Limb (tissue), 2 donors: ENCODE results near the gene SMYD4.
"Not testable (repeated sequence)": the region's sequence is repeated elsewhere in the genome, so short reads cannot be mapped to it uniquely, and the experiment has no call there.

Experiments
- DNase-seq, 2 donors: peaks; one replicate each; pipeline ENCODE4 v3.0.0-alpha.2; 2016; ENCODE audit errors: extremely low spot score in 2 of 2

Gene SMYD4

GRCh38 chr17:1783271-1783670 lies 46.4 kb downstream of the SMYD4 start:
- DNase-seq, result no peak

- no peak for DNase-seq
Observed at GRCh38 chr17:1782171-1782567, 47.5 kb downstream of the SMYD4 start.

- DNase-seq, result peak; percentile 76 to 91
Observed at GRCh38 chr17:1779571-1780131, 50.1 kb downstream of the SMYD4 start.

GRCh38 chr17:1776857-1777256 lies 52.8 kb downstream of the SMYD4 start:
- DNase-seq, result no peak

- DNase-seq, result no peak
Observed at GRCh38 chr17:1776328-1776727, 53.4 kb downstream of the SMYD4 start.

- no peak for DNase-seq
Observed at GRCh38 chr17:1774390-1775176, 55.1 kb downstream of the SMYD4 start.

- no peak for DNase-seq
Observed at GRCh38 chr17:1773696-1774181, 56.0 kb downstream of the SMYD4 start.

GRCh38 chr17:1773000-1773695 lies 56.6 kb downstream of the SMYD4 start:
- DNase-seq, result not testable (repeated sequence)

- DNase-seq, result no peak
Observed at GRCh38 chr17:1769822-1770477, 59.8 kb downstream of the SMYD4 start.

- DNase-seq, result no peak
Observed at GRCh38 chr17:1767358-1767757, 62.3 kb downstream of the SMYD4 start.

GRCh38 chr17:1766382-1767135 lies 63.1 kb downstream of the SMYD4 start:
- DNase-seq, result no peak

GRCh38 chr17:1765576-1765975 lies 64.1 kb downstream of the SMYD4 start:
- no peak for DNase-seq

- not testable (repeated sequence) for DNase-seq
Observed at GRCh38 chr17:1764705-1765104, 65.0 kb downstream of the SMYD4 start.

GRCh38 chr17:1764284-1764683 lies 65.4 kb downstream of the SMYD4 start:
- peak; percentile 66 to 71 for DNase-seq

GRCh38 chr17:1762901-1763898 lies 66.5 kb downstream of the SMYD4 start:
- DNase-seq, result peak; percentile 75 to 79

GRCh38 chr17:1762233-1762900 lies 67.3 kb downstream of the SMYD4 start:
- no peak for DNase-seq

GRCh38 chr17:1759529-1759928 lies 70.2 kb downstream of the SMYD4 start:
- DNase-seq, result no peak

- DNase-seq, result no peak
Observed at GRCh38 chr17:1758807-1759206, 70.9 kb downstream of the SMYD4 start.

- DNase-seq, result no peak
Observed at GRCh38 chr17:1755827-1756262, 73.9 kb downstream of the SMYD4 start.
